Activated CD8-positive, alpha-beta T cell treated with anti-CD3 and anti-CD28 coated beads for 36 hours (primary cell): ENCODE measurements around the gene HK2. TPM values are rescaled to one million over a fixed set of nuclear protein-coding genes. Genes with fewer than 3 reads are reported as not detected.
A peak's percentile ranks its signal among the peaks of the same experiment; 100 is the strongest.

Experiments
- ATAC-seq: fragments of 200-7000 bp; cut with Tn5 transposase; one replicate; pipeline ENCODE4 v1.10.0; 2021; ENCODE audit warnings: mild to moderate bottlenecking, moderate library complexity
- CTCF ChIA-PET: fragments of 350-600 bp; sonication (Branson Sonifier 250); formaldehyde crosslinking; loops from one replicate; lab custom pipeline; 2021; ENCODE audit warnings: antibody characterized with exemption; lab: Charles Lee
- POLR2A ChIA-PET: fragments of 350-600 bp; sonication (Branson Sonifier 250); formaldehyde crosslinking; loops from one replicate; lab custom pipeline; 2021; ENCODE audit warnings: antibody characterized with exemption; lab: Charles Lee
- DNase-seq: peaks from one replicate; pipeline ENCODE4 v3.0.0-alpha.2; 2020
- H3K27ac Mint-ChIP-seq: one replicate; pipeline ENCODE4 v1.8.0; 2021; ENCODE audit warnings: mild to moderate bottlenecking, mixed read lengths
- H3K27me3 Mint-ChIP-seq: one replicate; pipeline ENCODE4 v1.8.0; 2021; ENCODE audit warnings: mixed read lengths
- H3K36me3 Mint-ChIP-seq: one replicate; pipeline ENCODE4 v1.8.0; 2021; ENCODE audit warnings: low read depth, mixed read lengths
- H3K4me1 Mint-ChIP-seq: one replicate; pipeline ENCODE4 v1.8.0; 2021; ENCODE audit warnings: low read depth, mixed read lengths
- H3K4me3 Mint-ChIP-seq: one replicate; pipeline ENCODE4 v1.8.0; 2021; ENCODE audit warnings: mild to moderate bottlenecking, moderate library complexity, mixed read lengths
- H3K9me3 Mint-ChIP-seq: one replicate; pipeline ENCODE4 v1.8.0; 2021; ENCODE audit warnings: mixed read lengths
- CTCF ChIP-seq: fragments of 200-600 bp; IDR thresholded peaks from one replicate; pipeline ENCODE4 v1.8.0; 2022; ENCODE audit warnings: antibody characterized with exemption, mild to moderate bottlenecking
- intact Hi-C: fragments of 100-400 bp; cut with micrococcal nuclease; formaldehyde crosslinking; loops from one replicate; pipeline ENCODE4 v1.10.0; 2022
- total RNA-seq, 2 experiments: library from RNA; stranded (reverse); gene quantifications; one replicate each; pipeline ENCODE4 v1.2.3, GENCODE V29; 2021

HK2 gene
- total RNA-seq, 2 experiments from 2014 or later, result 121 to 124 TPM

- Mint-ChIP-seq H3K9me3 (no peaks in the 10 kb centered on the region), H3K4me3 (no peak overlapping the region), H3K27ac (peak overlapping the region; percentile 66), H3K4me1 (peaks cover 21% of the 10 kb centered on the region), H3K27me3 (no peaks in the 10 kb centered on the region), H3K36me3 (peaks cover 66% of the 10 kb centered on the region)
- POLR2A ChIA-PET, result interaction anchor here (0.9 to 1.5 kb wide), 3 partner anchors 9 to 25 kb away, joined by 3 to 4 read pairs (median 3); no protein-coding TSS in a partner anchor
- CTCF ChIA-PET, result interaction anchor here (1.1 to 1.6 kb wide), 2 partner anchors 12 to 26 kb away, joined by 3 read pairs; no protein-coding TSS in a partner anchor
- DNase-seq (no peak), ATAC-seq (no peak)
- TF ChIP-seq CTCF, result no peak
- intact Hi-C loops, result no loop called here
Observed at GRCh38 chr2:74862020-74862964, 28.4 kb downstream of the HK2 start.

DNA sequence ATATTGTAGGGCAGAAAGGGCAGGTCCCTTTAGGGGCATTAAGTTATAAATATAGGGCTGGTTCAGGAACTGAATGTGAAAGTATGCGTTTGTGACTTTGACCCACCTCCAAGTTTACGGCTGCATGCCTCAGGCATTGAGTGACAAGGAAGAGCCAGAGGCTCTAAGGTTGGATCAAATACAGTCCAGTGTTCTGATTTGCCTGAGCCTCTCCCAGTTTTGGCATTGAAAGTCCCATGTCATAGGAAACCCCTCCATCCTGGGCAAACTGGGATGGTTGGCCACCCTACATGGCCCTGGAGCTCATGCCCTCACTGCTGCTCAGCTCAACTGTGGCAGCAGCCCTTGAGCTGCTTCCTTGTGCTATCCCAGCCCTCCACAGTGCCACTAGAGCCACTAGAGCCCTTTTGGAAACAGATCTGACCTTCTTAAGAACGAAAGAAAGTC, 29.9 kb downstream of the HK2 start:
- Mint-ChIP-seq H3K36me3 (peaks cover 69% of the 10 kb centered on the region), H3K4me3 (no peak overlapping the region), H3K27me3 (no peaks in the 10 kb centered on the region), H3K9me3 (no peaks in the 10 kb centered on the region), H3K27ac (no peak overlapping the region), H3K4me1 (peaks cover 19% of the 10 kb centered on the region)
- ATAC-seq (no peak), DNase-seq (no peak)
- intact Hi-C loops, result no loop called here
- POLR2A ChIA-PET, result no interaction called here
- no peak for TF ChIP-seq CTCF
- CTCF ChIA-PET, result no interaction called here

GRCh38 chr2:74864728-74865722, 31.1 kb downstream of the HK2 start:
- DNase-seq, result no peak
- TF ChIP-seq CTCF, result no peak
- Mint-ChIP-seq H3K36me3 (peaks cover 69% of the 10 kb centered on the region), H3K27ac (no peak overlapping the region), H3K4me3 (no peak overlapping the region), H3K9me3 (no peaks in the 10 kb centered on the region), H3K27me3 (no peaks in the 10 kb centered on the region), H3K4me1 (peaks cover 19% of the 10 kb centered on the region)
- CTCF ChIA-PET, result interaction anchor here (0.8 kb wide), 1 partner anchor 12 kb away, joined by 3 read pairs; no protein-coding TSS in a partner anchor
- ATAC-seq, result no peak
- POLR2A ChIA-PET, result interaction anchor here (0.5 kb wide), 1 partner anchor 636 kb away, joined by 3 read pairs; no protein-coding TSS in a partner anchor
- intact Hi-C loops, result no loop called here

DNA sequence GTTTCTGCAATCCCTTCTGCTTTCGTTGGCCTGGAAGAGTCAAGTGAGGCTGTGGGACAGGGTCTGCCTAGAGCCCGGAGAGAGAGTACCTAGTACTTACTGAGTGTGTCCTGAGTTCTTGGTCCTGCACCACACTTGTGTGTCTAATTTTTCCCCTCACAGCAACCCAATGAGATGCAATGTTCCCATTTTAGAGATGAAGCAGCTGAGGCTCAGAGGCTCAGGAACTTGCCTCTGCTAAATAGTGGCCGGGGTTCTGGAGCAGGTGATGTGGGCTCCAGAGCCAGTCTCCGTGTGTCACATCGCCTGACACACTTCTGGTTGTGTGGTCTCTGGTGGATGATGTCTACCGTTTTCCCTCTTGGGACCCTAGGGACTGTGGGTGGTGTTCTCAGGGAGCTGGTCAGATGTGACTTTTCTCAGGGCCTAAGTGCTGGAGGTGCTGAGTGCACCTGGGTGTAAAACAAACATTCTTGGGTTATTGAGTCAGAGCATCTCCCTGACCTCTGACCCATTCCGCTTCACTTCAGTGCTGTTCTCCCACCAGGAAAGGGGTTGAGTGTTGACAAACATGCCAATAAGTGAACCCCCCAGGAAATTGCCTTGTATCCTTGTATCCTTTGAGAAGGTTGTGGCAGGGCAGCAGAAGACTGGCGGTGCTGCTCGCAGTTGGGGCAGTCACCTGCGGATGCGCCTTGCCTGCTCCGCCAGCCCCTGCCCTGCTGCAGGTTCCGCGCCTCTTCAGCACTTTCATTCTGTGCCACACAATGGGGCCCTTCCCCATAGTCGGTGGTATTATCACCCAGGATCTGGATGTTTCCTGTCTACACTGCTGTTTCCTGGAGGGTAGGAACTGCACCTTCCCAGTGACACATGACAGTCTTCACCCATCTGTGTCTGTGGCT, 32.1 kb downstream of the HK2 start:
- H3K36me3 Mint-ChIP-seq, result peaks cover 65% of the 10 kb centered on the region
- intact Hi-C loops, result no loop called here
- H3K9me3 Mint-ChIP-seq, result no peaks in the 10 kb centered on the region
- H3K27ac Mint-ChIP-seq, result no peak overlapping the region
- ATAC-seq (no peak), DNase-seq (no peak)
- H3K4me1 Mint-ChIP-seq, result peaks cover 19% of the 10 kb centered on the region
- POLR2A ChIA-PET, result no interaction called here
- no peak overlapping the region for H3K4me3 Mint-ChIP-seq
- TF ChIP-seq CTCF, result no peak
- no peaks in the 10 kb centered on the region for H3K27me3 Mint-ChIP-seq
- CTCF ChIA-PET, result interaction anchor here (0.8 kb wide), 1 partner anchor 11 kb away, joined by 3 read pairs; no protein-coding TSS in a partner anchor
